Endothelial cell of umbilical vein (primary cell): ENCODE results near the gene ENTPD3.

Experiments used
- CTCF ChIP-seq, 2 donors: IDR thresholded peaks; 1 replicate in 1 of 2; 2 replicates in 1 of 2; pipeline ENCODE4 v1.5.1; 2011; ENCODE audit warnings: low read length in 2 of 2, mild to moderate bottlenecking in 2 of 2, moderate library complexity in 2 of 2, control low read depth in 1 of 2, inconsistent platforms in 1 of 2, low read depth in 1 of 2; ENCODE audit not compliant: insufficient read depth in 1 of 2; ENCODE audit errors: extremely low read depth in 1 of 2
- EZH2 ChIP-seq: IDR thresholded peaks from 2 replicates; pipeline ENCODE4 v1.6.1; 2012; ENCODE audit warnings: borderline replicate concordance, low read depth, mild to moderate bottlenecking, moderate library complexity, low read length, inconsistent platforms; ENCODE audit not compliant: severe bottlenecking
- GATA2 ChIP-seq: IDR thresholded peaks from 2 replicates; pipeline ENCODE4 v1.7.0; 2011; ENCODE audit warnings: low read depth, mild to moderate bottlenecking, moderate library complexity, mixed read lengths, low read length; ENCODE audit not compliant: insufficient read length, insufficient read depth
- JUN ChIP-seq: IDR thresholded peaks from 2 replicates; pipeline ENCODE4 v1.6.1; 2011; ENCODE audit warnings: borderline replicate concordance, low read depth; ENCODE audit not compliant: insufficient read length, insufficient read depth
- MAX ChIP-seq: IDR thresholded peaks from 2 replicates; pipeline ENCODE4 v1.6.1; 2011; ENCODE audit not compliant: insufficient read depth, insufficient read length
- MYC ChIP-seq: IDR thresholded peaks from one replicate; pipeline ENCODE4 v1.6.1; 2011; ENCODE audit warnings: mild to moderate bottlenecking, low read depth, low read length
- POLR2A ChIP-seq: IDR thresholded peaks from 2 replicates; pipeline ENCODE4 v1.6.1; 2012; ENCODE audit warnings: low read depth, mild to moderate bottlenecking, control low read depth, low read length
- POLR2AphosphoS5 ChIP-seq: IDR thresholded peaks from 2 replicates; pipeline ENCODE4 v1.6.1; 2012; ENCODE audit warnings: low read depth, mild to moderate bottlenecking, control low read depth, low read length, moderate library complexity; ENCODE audit not compliant: insufficient read depth

- TF ChIP-seq JUN = no peak
- TF ChIP-seq POLR2A = no peak
- TF ChIP-seq POLR2AphosphoS5 = no peak
- TF ChIP-seq EZH2 = no peak
- TF ChIP-seq CTCF (IDR thresholded peaks at IDR 0.05; ENCODE audit: extremely low read depth in 1 of 2, insufficient read depth in 1 of 2, low read depth in 1 of 2, low read length in 2 of 2) = no peak
- no peak for TF ChIP-seq MAX
- no peak for TF ChIP-seq GATA2
- TF ChIP-seq MYC = no peak
Observed at GRCh38 chr3:40366203-40367162, 20.5 kb upstream of the ENTPD3 start.
